PC-3 (cell line): ENCODE data around the gene WWC2. TPM values are rescaled to one million over a fixed set of nuclear protein-coding genes. Genes with fewer than 3 reads are reported as not detected.

Source experiments
- ATAC-seq: fragments of 200-7000 bp; cut with Tn5 transposase; 2 replicates; pipeline ENCODE4 v1.9.1; 2020; ENCODE audit warnings: mild to moderate bottlenecking, moderate library complexity
- BruUV-seq: library from RNA; stranded (reverse); fragments of 400-500 nt; replicated peaks from 2 replicates; lab custom pipeline; 2021; lab: Mats Ljungman, UMichigan
- CTCF ChIA-PET: fragments of 300-600 bp; sonication (Branson Sonifier 250); formaldehyde crosslinking; loops from one replicate; lab custom pipeline; 2022; ENCODE audit warnings: antibody characterized with exemption; lab: Charles Lee
- POLR2A ChIA-PET: fragments of 300-600 bp; sonication (Branson Sonifier 250); formaldehyde crosslinking; loops from one replicate; lab custom pipeline; 2022; ENCODE audit warnings: antibody characterized with exemption; ENCODE audit not compliant: unreplicated experiment; lab: Charles Lee
- DNase-seq: peaks from one replicate; pipeline ENCODE4 v3.0.0-alpha.2; 2015
- H2AFZ ChIP-seq: fragments of 300-600 bp; sonication (generic); 2 replicates; pipeline ENCODE4 v1.6.0; 2016; ENCODE audit warnings: antibody characterized with exemption, low read length
- H3F3A ChIP-seq: fragments of 300-600 bp; sonication (generic); one replicate; pipeline ENCODE4 v1.6.0; 2017; ENCODE audit warnings: antibody characterized with exemption, low read length, control low read depth, mild to moderate bottlenecking; ENCODE audit not compliant: unreplicated experiment
- H3K27ac ChIP-seq: fragments of 300-600 bp; sonication (generic); 2 replicates; pipeline ENCODE4 v1.5.1; 2016; ENCODE audit warnings: mild to moderate bottlenecking, low read length
- H3K27me3 ChIP-seq: fragments of 300-600 bp; sonication (generic); 2 replicates; pipeline ENCODE4 v1.6.1; 2016; ENCODE audit warnings: low read length, mixed read lengths
- H3K36me3 ChIP-seq: fragments of 300-600 bp; sonication (generic); 2 replicates; pipeline ENCODE4 v1.6.1; 2016; ENCODE audit warnings: low read depth, mixed run types, low read length, mixed read lengths
- H3K4me1 ChIP-seq: fragments of 300-600 bp; sonication (generic); 2 replicates; pipeline ENCODE4 v1.5.1; 2016; ENCODE audit warnings: low read length; ENCODE audit not compliant: insufficient read depth
- H3K4me2 ChIP-seq: fragments of 300-600 bp; sonication (generic); 2 replicates; pipeline ENCODE4 v1.6.0; 2016; ENCODE audit warnings: low read length
- H3K4me3 ChIP-seq: fragments of 300-600 bp; sonication (generic); 2 replicates; pipeline ENCODE4 v1.5.1; 2016; ENCODE audit warnings: mild to moderate bottlenecking, low read length, mixed read lengths
- H3K79me2 ChIP-seq: fragments of 300-600 bp; sonication (generic); 2 replicates; pipeline ENCODE4 v1.6.1; 2017; ENCODE audit warnings: low read length, mixed read lengths
- H3K9ac ChIP-seq: fragments of 300-600 bp; sonication (generic); 2 replicates; pipeline ENCODE4 v1.6.0; 2016; ENCODE audit warnings: mild to moderate bottlenecking, low read length
- H3K9me2 ChIP-seq: fragments of 300-600 bp; sonication (generic); replicated peaks from 2 replicates; pipeline ENCODE4 v1.6.1; 2016; ENCODE audit warnings: mixed run types, low read length, mixed read lengths
- H3K9me3 ChIP-seq: fragments of 300-600 bp; sonication (generic); 2 replicates; pipeline ENCODE4 v1.6.1; 2016; ENCODE audit warnings: low read length, mixed read lengths
- H4K20me1 ChIP-seq: fragments of 300-600 bp; sonication (generic); 2 replicates; pipeline ENCODE4 v1.6.1; 2016; ENCODE audit warnings: low read length, mixed read lengths
- EZH2 ChIP-seq: fragments of 300-600 bp; sonication (generic); IDR thresholded peaks from one replicate; pipeline ENCODE4 v1.6.1; 2017; ENCODE audit warnings: antibody characterized with exemption, mild to moderate bottlenecking, low read length; ENCODE audit not compliant: unreplicated experiment
- EZH2phosphoT487 ChIP-seq: fragments of 300-600 bp; sonication (generic); IDR thresholded peaks from 2 replicates; pipeline ENCODE4 v1.6.1; 2018; ENCODE audit warnings: mild to moderate bottlenecking, antibody characterized with exemption, low read length, borderline replicate concordance
- intact Hi-C: fragments of 100-400 bp; cut with micrococcal nuclease; formaldehyde crosslinking; loops from 2 replicates; pipeline ENCODE4 v1.9.0; 2023
- total RNA-seq: library from RNA; depleted of rRNA; stranded (reverse); fragments of >200 nt; gene quantifications from 2 replicates; pipeline ENCODE4 v1.2.3, GENCODE V29; 2014
- TF ChIP-seq, protein P1 (sequence below): fragments of 300-600 bp; sonication (generic); conservative IDR thresholded peaks from 2 replicates; pipeline ENCODE4 v1.5.1; 2017; ENCODE audit warnings: antibody characterized with exemption, low read depth, mild to moderate bottlenecking, low read length

WWC2 gene
- total RNA-seq, 1 experiment from 2014 or later = 15.8 TPM

DNA sequence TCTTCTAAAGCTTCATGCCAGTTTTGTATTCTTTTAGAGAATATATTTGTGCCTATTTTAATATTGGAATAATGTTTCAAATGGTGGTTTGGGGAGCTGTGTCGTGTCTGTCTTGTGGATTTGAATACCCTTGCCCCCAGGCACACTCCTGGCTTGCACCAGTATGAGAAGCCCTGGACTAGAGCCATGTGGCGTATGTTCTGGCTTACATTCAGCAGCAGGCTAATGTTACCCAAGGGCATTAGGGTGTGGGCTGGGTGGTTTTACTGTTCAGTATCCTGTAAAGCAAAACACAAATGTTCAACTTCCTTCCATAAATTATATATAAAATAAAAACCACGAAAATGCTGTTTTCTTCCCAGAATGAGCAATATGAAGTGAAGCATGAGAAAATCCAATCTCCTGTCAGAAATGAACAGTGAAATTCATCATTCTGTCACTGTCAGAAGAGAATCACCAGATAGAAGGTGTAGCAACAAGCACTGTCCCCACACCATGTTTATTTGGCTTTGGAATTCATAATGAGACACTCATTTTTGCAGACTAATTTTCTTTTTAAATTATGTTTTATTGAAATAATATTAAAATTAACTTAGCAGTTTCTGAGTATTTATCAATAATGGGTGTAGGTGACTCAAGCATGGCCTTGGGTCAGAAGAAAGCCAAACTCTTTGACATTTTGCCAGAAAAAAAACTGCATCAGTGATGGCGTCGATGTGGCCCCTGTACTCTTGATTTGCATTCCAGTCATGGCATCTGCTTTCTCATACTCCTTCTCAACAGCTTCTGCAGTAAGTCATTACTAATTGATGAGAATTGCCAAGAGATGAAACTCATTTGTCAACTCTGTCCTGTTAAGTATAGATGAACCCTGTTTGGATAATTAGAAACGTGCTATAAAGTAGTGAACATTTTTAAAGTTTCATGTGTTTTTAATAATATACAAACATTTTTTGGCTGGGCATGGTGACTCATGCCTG, 43.8 kb downstream of the WWC2 start:
- Histone ChIP-seq H4K20me1 (no peaks in the 10 kb centered on the region), H3K9me3 (no peaks in the 10 kb centered on the region), H2AFZ (no peak overlapping the region), H3K36me3 (no peaks in the 10 kb centered on the region), H3K79me2 (peaks cover 76% of the 10 kb centered on the region), H3K9me2 (no peaks in the 10 kb centered on the region), H3K27me3 (no peaks in the 10 kb centered on the region), H3K4me3 (no peak overlapping the region; the same call in 1 of the 2 replicates), H3K27ac (peak overlapping the region; percentile 38; the same call in 1 of the 2 replicates), H3K9ac (no peak overlapping the region), H3K4me1 (peaks cover 21% of the 10 kb centered on the region), H3K4me2 (peak overlapping the region; percentile 58), H3F3A (no peaks in the 10 kb centered on the region)
- DNase-seq (peak; percentile 85), ATAC-seq (peak; percentile 88)
- no TSS peak for BruUV-seq
- intact Hi-C loops = loop anchor here (2.0 kb wide), 1 partner anchor 42 kb away; no protein-coding TSS in a partner anchor
- ChIA-PET POLR2A (interaction anchor here (0.6 kb wide), 1 partner anchor 182 kb away, joined by 4 read pairs; no protein-coding TSS in a partner anchor), CTCF (no interaction called here)
- TF ChIP-seq EZH2 (no peak), EZH2phosphoT487 (no peak)
- TF ChIP-seq, protein P1, sequence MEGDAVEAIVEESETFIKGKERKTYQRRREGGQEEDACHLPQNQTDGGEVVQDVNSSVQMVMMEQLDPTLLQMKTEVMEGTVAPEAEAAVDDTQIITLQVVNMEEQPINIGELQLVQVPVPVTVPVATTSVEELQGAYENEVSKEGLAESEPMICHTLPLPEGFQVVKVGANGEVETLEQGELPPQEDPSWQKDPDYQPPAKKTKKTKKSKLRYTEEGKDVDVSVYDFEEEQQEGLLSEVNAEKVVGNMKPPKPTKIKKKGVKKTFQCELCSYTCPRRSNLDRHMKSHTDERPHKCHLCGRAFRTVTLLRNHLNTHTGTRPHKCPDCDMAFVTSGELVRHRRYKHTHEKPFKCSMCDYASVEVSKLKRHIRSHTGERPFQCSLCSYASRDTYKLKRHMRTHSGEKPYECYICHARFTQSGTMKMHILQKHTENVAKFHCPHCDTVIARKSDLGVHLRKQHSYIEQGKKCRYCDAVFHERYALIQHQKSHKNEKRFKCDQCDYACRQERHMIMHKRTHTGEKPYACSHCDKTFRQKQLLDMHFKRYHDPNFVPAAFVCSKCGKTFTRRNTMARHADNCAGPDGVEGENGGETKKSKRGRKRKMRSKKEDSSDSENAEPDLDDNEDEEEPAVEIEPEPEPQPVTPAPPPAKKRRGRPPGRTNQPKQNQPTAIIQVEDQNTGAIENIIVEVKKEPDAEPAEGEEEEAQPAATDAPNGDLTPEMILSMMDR = no peak

DNA sequence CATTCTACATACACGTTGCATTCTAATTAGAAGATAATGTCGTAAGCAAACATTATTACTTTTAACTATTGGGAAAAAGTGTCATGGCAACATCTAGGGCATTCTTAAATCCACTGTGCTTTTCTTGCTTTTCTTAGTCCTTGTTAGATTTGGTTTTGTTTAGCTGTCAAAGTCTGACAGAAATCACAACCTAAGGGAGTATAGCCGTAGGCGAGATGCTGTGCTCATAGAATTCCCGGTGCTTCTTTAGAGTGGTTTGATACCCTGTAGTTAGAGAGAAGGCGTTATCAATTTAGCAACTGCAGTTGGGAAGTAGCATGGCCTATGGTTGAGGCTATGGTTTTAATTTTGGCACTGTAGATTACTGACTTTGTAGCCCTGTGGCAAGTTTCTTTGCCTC, 45.7 kb downstream of the WWC2 start:
- Histone ChIP-seq H3K4me2 (no peak overlapping the region), H3K9ac (no peak overlapping the region), H3K27me3 (no peaks in the 10 kb centered on the region), H4K20me1 (no peaks in the 10 kb centered on the region), H2AFZ (no peak overlapping the region), H3K9me2 (no peaks in the 10 kb centered on the region), H3K4me1 (peaks cover 21% of the 10 kb centered on the region), H3K4me3 (no peak overlapping the region), H3F3A (no peaks in the 10 kb centered on the region), H3K9me3 (no peaks in the 10 kb centered on the region), H3K36me3 (no peaks in the 10 kb centered on the region), H3K79me2 (peaks cover 63% of the 10 kb centered on the region), H3K27ac (no peak overlapping the region)
- BruUV-seq = no TSS peak
- no peak for TF ChIP-seq EZH2
- TF ChIP-seq EZH2phosphoT487 = no peak
- TF ChIP-seq, protein P1 = no peak
- DNase-seq (no peak), ATAC-seq (no peak)
- POLR2A ChIA-PET = no interaction called here
- CTCF ChIA-PET = no interaction called here
- intact Hi-C loops = no loop called here

DNA sequence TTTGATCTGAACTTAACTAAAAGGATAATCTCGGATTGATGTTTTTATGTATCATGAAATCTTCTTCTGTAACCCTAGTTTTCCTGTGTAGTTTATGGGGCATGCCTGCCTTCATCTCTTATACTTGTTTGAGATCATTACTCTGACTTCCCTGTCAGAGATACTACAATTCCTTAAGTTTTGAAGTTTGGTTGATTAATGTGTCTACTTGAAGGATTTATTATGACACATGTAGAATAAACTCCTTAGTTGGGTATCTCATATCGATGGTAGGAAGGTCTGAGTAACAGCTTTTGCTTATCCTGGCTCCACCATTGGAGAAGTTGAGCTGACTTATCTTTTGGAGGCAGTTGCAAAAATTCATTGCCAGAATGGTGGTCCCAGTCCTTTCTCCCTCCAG, 46.7 kb downstream of the WWC2 start:
- TF ChIP-seq EZH2 (no peak), EZH2phosphoT487 (no peak)
- TF ChIP-seq, protein P1 = no peak
- Histone ChIP-seq H3K4me2 (no peak overlapping the region), H3K27me3 (no peaks in the 10 kb centered on the region), H3K79me2 (peaks cover 59% of the 10 kb centered on the region), H3K9me3 (no peaks in the 10 kb centered on the region), H3K9me2 (no peaks in the 10 kb centered on the region), H3K36me3 (no peaks in the 10 kb centered on the region), H3K27ac (no peak overlapping the region), H3K9ac (no peak overlapping the region), H3K4me1 (peaks cover 21% of the 10 kb centered on the region), H4K20me1 (no peaks in the 10 kb centered on the region), H2AFZ (no peak overlapping the region), H3F3A (no peaks in the 10 kb centered on the region), H3K4me3 (no peak overlapping the region)
- POLR2A ChIA-PET = no interaction called here
- CTCF ChIA-PET = no interaction called here
- BruUV-seq = no TSS peak
- intact Hi-C loops = no loop called here
- ATAC-seq (no peak), DNase-seq (no peak)
